ENCODE measurements around the gene DAPK2.

The DAPK2 gene

GRCh38 chr15:63869371-63870042 is 176.8 kb downstream of the DAPK2 start:
- no peak for DNase-seq (ENCODE audit: low read depth)

DNA sequence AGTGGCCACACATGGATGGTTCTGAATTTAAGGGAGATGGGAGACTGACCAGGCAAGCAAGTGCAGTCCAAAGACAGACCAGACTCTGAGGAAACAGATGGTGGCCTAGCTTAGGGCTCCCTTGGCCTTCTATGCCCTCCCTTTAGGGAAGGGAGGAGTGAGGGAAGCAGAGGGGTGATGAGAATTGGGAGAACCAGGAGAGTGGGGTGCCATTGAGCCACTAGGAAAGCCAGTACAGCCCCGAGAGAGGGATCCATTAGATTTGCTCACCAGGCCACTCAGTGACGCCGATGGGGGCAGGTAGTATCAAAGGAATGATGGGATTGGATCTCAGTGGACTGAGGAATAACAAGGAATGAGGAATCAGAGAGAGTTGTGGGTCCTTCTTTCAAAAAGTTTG is 182.1 kb downstream of the DAPK2 start:
- no peak for DNase-seq (ENCODE audit: low read depth)

GRCh38 chr15:63861946-63862517 is 184.3 kb downstream of the DAPK2 start:
- no peak for DNase-seq (ENCODE audit: low read depth)

GRCh38 chr15:63860555-63860954 is 185.7 kb downstream of the DAPK2 start:
- no peak for DNase-seq (ENCODE audit: low read depth)

- peak; percentile 28 for DNase-seq (ENCODE audit: low read depth)
These were observed 186.1 kb downstream of the DAPK2 start for GRCh38 chr15:63860155-63860554.

DNA sequence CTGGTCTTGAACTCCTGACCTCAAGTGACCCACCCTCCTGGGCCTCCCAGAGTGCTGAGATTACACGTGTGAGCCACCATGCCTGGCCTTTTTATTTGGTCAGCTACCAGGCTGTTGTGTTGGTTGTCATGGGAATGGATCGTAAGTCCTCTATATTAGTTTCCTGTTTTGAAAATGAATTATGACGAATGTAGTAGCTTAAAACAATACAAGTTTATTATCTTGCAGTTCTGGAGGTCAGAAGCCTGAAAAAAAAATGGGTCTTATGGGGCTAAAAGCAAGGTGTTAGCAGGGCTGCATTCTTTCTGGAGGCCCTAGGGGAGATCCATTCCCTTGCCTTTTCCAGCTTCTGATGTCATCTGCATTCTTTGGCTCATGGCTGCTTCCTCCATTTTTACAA is 187.4 kb downstream of the DAPK2 start:
- no peak for DNase-seq (ENCODE audit: low read depth)

- DNase-seq (ENCODE audit: low read depth), result no peak
These were observed 187.8 kb downstream of the DAPK2 start for GRCh38 chr15:63858448-63858847.

GRCh38 chr15:63857461-63857856 is 188.8 kb downstream of the DAPK2 start:
- no peak for DNase-seq (ENCODE audit: low read depth)

Data from activated T-cell treated with anti-CD3 and anti-CD28 coated beads for 24 hours (primary cell).